ENCODE results near the gene IL17D.

- TF ChIP-seq, protein P1, sequence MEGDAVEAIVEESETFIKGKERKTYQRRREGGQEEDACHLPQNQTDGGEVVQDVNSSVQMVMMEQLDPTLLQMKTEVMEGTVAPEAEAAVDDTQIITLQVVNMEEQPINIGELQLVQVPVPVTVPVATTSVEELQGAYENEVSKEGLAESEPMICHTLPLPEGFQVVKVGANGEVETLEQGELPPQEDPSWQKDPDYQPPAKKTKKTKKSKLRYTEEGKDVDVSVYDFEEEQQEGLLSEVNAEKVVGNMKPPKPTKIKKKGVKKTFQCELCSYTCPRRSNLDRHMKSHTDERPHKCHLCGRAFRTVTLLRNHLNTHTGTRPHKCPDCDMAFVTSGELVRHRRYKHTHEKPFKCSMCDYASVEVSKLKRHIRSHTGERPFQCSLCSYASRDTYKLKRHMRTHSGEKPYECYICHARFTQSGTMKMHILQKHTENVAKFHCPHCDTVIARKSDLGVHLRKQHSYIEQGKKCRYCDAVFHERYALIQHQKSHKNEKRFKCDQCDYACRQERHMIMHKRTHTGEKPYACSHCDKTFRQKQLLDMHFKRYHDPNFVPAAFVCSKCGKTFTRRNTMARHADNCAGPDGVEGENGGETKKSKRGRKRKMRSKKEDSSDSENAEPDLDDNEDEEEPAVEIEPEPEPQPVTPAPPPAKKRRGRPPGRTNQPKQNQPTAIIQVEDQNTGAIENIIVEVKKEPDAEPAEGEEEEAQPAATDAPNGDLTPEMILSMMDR (IDR thresholded peaks at IDR 0.05): no peak
- no peak for TF ChIP-seq POLR2A (IDR thresholded peaks at IDR 0.05)
Observed at GRCh38 chr13:20749377-20749776, 45.9 kb downstream of the IL17D start.

All from tibial nerve (tissue), 3 donors.